ENCODE data around the gene MAPRE2.

MAPRE2 gene

DNA sequence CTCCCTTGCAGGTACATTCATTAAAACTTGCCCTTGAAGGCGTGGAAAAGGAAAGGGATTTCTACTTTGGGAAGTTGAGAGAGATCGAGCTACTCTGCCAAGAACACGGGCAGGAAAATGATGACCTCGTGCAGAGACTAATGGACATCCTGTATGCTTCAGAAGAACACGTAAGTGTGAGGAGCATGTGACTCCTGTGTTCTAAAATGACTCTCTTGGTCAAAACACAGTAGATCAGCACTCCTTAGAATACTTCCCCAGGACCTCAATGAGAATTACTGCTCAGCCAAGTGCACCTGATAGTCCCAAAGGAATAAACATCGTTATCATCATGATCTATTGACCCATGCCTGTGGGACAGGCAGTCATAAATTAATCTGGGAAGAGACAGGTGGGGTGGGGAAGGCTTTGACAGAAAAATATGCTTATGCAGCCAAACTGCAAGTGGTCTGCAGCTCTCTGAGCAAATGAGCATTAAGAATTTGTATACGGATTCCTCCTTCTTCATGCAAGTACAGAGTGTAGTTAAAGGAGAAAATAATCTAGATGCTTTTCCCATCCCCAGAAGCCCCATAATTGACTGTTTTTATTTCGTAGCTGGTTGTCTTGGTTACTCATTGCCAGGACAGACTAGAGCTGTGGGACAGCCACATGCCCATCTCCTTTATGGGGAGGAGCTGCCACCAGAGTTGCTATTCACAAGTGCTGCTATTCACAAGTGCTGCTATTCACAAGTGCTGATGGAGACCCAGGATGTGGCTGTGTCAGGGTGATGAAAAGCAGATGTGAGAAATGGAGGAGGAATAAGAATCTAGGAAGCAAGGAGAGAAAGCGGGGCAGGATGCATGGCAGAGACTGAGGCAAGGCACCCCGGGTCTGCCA is 91.0 kb downstream of the MAPRE2 start:
- Histone ChIP-seq H3K9me2 (ENCODE audit: low read depth, low read length) (no peaks in the 10 kb centered on the region), H3K9me3 (ENCODE audit: low read length) (no peaks in the 10 kb centered on the region), H3K4me2 (ENCODE audit: low read length) (no peak overlapping the region), H3K9ac (ENCODE audit: low read length) (no peak overlapping the region), H2AFZ (ENCODE audit: low read length) (no peak overlapping the region), H3K36me3 (ENCODE audit: insufficient read depth, low read length) (peaks cover 98% of the 10 kb centered on the region; the same call in 1 of the 2 replicates), H3K79me2 (ENCODE audit: insufficient read depth, low read length) (no peaks in the 10 kb centered on the region), H3K4me1 (ENCODE audit: insufficient read depth, low read length, severe bottlenecking) (no peaks in the 10 kb centered on the region), H3K27ac (ENCODE audit: low read depth, low read length, poor library complexity, severe bottlenecking) (no peak overlapping the region), H3F3A (ENCODE audit: insufficient read depth, low read length) (no peaks in the 10 kb centered on the region), H4K20me1 (ENCODE audit: insufficient read depth, low read length) (no peaks in the 10 kb centered on the region), H3K4me3 (ENCODE audit: low read depth, low read length, poor library complexity, severe bottlenecking) (no peak overlapping the region), H3K27me3 (ENCODE audit: insufficient read depth, low read length) (no peaks in the 10 kb centered on the region)
- no peak for TF ChIP-seq EZH2 (IDR thresholded peaks at IDR 0.05; ENCODE audit: borderline replicate concordance, low read length)
- no peak for TF ChIP-seq CTCF (IDR thresholded peaks at IDR 0.05; ENCODE audit: low read length)

GRCh38 chr18:35134190-35134730 is 93.0 kb downstream of the MAPRE2 start:
- TF ChIP-seq CTCF (IDR thresholded peaks at IDR 0.05; ENCODE audit: low read length) = no peak
- no peak for TF ChIP-seq EZH2 (IDR thresholded peaks at IDR 0.05; ENCODE audit: borderline replicate concordance, low read length)
- no peak overlapping the region for H3K4me3 ChIP-seq (ENCODE audit: low read depth, low read length, poor library complexity, severe bottlenecking)
- no peaks in the 10 kb centered on the region for H3K9me3 ChIP-seq (ENCODE audit: low read length)
- H3K27me3 ChIP-seq (ENCODE audit: insufficient read depth, low read length) = no peaks in the 10 kb centered on the region
- no peaks in the 10 kb centered on the region for H3K79me2 ChIP-seq (ENCODE audit: insufficient read depth, low read length)
- peaks cover 86% of the 10 kb centered on the region; the same call in 1 of the 2 replicates for H3K36me3 ChIP-seq (ENCODE audit: insufficient read depth, low read length)
- H3K4me2 ChIP-seq (ENCODE audit: low read length) = no peak overlapping the region
- H3K27ac ChIP-seq (ENCODE audit: low read depth, low read length, poor library complexity, severe bottlenecking) = no peak overlapping the region
- H3F3A ChIP-seq (ENCODE audit: insufficient read depth, low read length) = no peaks in the 10 kb centered on the region
- H4K20me1 ChIP-seq (ENCODE audit: insufficient read depth, low read length) = no peaks in the 10 kb centered on the region
- no peaks in the 10 kb centered on the region for H3K9me2 ChIP-seq (ENCODE audit: low read depth, low read length)
- no peaks in the 10 kb centered on the region for H3K4me1 ChIP-seq (ENCODE audit: insufficient read depth, low read length, severe bottlenecking)
- no peak overlapping the region for H2AFZ ChIP-seq (ENCODE audit: low read length)
- H3K9ac ChIP-seq (ENCODE audit: low read length) = no peak overlapping the region

- Histone ChIP-seq H4K20me1 (ENCODE audit: insufficient read depth, low read length) (no peaks in the 10 kb centered on the region), H3K9ac (ENCODE audit: low read length) (no peak overlapping the region), H3K79me2 (ENCODE audit: insufficient read depth, low read length) (no peaks in the 10 kb centered on the region), H3K4me3 (ENCODE audit: low read depth, low read length, poor library complexity, severe bottlenecking) (no peak overlapping the region), H3K27ac (ENCODE audit: low read depth, low read length, poor library complexity, severe bottlenecking) (no peak overlapping the region), H3K27me3 (ENCODE audit: insufficient read depth, low read length) (no peaks in the 10 kb centered on the region), H3K4me1 (ENCODE audit: insufficient read depth, low read length, severe bottlenecking) (no peaks in the 10 kb centered on the region), H3K9me3 (ENCODE audit: low read length) (no peaks in the 10 kb centered on the region), H2AFZ (ENCODE audit: low read length) (no peak overlapping the region), H3K4me2 (ENCODE audit: low read length) (no peak overlapping the region), H3F3A (ENCODE audit: insufficient read depth, low read length) (no peaks in the 10 kb centered on the region), H3K9me2 (ENCODE audit: low read depth, low read length) (no peaks in the 10 kb centered on the region), H3K36me3 (ENCODE audit: insufficient read depth, low read length) (peaks cover 83% of the 10 kb centered on the region; the same call in 1 of the 2 replicates)
- TF ChIP-seq EZH2 (IDR thresholded peaks at IDR 0.05; ENCODE audit: borderline replicate concordance, low read length) (no peak), CTCF (IDR thresholded peaks at IDR 0.05; ENCODE audit: low read length) (no peak)
Measured at GRCh38 chr18:35134791-35135531, 93.7 kb downstream of the MAPRE2 start.

Data from OCI-LY1 (cell line).